ENCODE data around the gene PINK1. TPM values are rescaled to one million over a fixed set of nuclear protein-coding genes. Genes with fewer than 3 reads are reported as not detected.
A peak's percentile ranks its signal among the peaks of the same experiment; 100 is the strongest.

Gene PINK1
- total and polyA plus RNA-seq, 2 of the 13 experiments (the other 11 are each of a cell fraction or from before 2014, with no cell fraction given), result 15.3 to 16.1 TPM

- no peak for TF ChIP-seq SOX13 (IDR thresholded peaks at IDR 0.05)
- 0 out of 4 replicates have a peak, but pooled peaks of 1 of the 2 experiments have one; percentile 6 for TF ChIP-seq SOX13 (CRISPR knock-in tag; conservative IDR thresholded peaks at IDR 0.05 in 1 of 2, IDR thresholded peaks at IDR 0.05 in 1 of 2)
- no peak for TF ChIP-seq CSRNP2 (CRISPR knock-in tag; conservative IDR thresholded peaks at IDR 0.05; ENCODE audit: low read depth)
- TF ChIP-seq MEIS1 (CRISPR knock-in tag; IDR thresholded peaks at IDR 0.05; ENCODE audit: borderline replicate concordance), result no peak
- no peak for TF ChIP-seq ZNF83 (CRISPR knock-in tag; IDR thresholded peaks at IDR 0.05; ENCODE audit: borderline replicate concordance)
- peak; percentile 46; the same call in 1 of the 2 replicates for TF ChIP-seq USF2 (IDR thresholded peaks at IDR 0.05; ENCODE audit: low read depth, low read length)
- peak; percentile 59; the same call in 1 of the 2 replicates for TF ChIP-seq USF2 (CRISPR knock-in tag; IDR thresholded peaks at IDR 0.05; ENCODE audit: borderline replicate concordance)
- TF ChIP-seq ZNF609 (CRISPR knock-in tag; IDR thresholded peaks at IDR 0.05; ENCODE audit: borderline replicate concordance), result no peak
- no peak for TF ChIP-seq KLF15 (CRISPR knock-in tag; IDR thresholded peaks at IDR 0.05; ENCODE audit: borderline replicate concordance)
- TF ChIP-seq ZNF577 (CRISPR knock-in tag; IDR thresholded peaks at IDR 0.05; ENCODE audit: borderline replicate concordance, low read depth), result no peak
- no peak for TF ChIP-seq SP4 (CRISPR knock-in tag; IDR thresholded peaks at IDR 0.05)
- TF ChIP-seq ATF5 (CRISPR knock-in tag; IDR thresholded peaks at IDR 0.05; ENCODE audit: low read depth), result no peak
- no peak for TF ChIP-seq SRY (CRISPR knock-in tag; IDR thresholded peaks at IDR 0.05)
- no peak for TF ChIP-seq TP53 (CRISPR knock-in tag; conservative IDR thresholded peaks at IDR 0.05)
Measured at GRCh38 chr1:20603504-20604464, 29.5 kb upstream of the PINK1 start (continued).

Data from HepG2 (cell line).